ENCODE results near the gene NPTX1.

GRCh38 chr17:80523054-80523744 is 46.8 kb upstream of the NPTX1 start:
- TF ChIP-seq, protein P1, sequence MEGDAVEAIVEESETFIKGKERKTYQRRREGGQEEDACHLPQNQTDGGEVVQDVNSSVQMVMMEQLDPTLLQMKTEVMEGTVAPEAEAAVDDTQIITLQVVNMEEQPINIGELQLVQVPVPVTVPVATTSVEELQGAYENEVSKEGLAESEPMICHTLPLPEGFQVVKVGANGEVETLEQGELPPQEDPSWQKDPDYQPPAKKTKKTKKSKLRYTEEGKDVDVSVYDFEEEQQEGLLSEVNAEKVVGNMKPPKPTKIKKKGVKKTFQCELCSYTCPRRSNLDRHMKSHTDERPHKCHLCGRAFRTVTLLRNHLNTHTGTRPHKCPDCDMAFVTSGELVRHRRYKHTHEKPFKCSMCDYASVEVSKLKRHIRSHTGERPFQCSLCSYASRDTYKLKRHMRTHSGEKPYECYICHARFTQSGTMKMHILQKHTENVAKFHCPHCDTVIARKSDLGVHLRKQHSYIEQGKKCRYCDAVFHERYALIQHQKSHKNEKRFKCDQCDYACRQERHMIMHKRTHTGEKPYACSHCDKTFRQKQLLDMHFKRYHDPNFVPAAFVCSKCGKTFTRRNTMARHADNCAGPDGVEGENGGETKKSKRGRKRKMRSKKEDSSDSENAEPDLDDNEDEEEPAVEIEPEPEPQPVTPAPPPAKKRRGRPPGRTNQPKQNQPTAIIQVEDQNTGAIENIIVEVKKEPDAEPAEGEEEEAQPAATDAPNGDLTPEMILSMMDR (IDR thresholded peaks at IDR 0.05), result no peak
- no peak for TF ChIP-seq POLR2A (IDR thresholded peaks at IDR 0.05)
- no peak for TF ChIP-seq EP300 (IDR thresholded peaks at IDR 0.05)
- TF ChIP-seq POLR2AphosphoS5 (IDR thresholded peaks at IDR 0.05), result no peak
